H9 (cell line): ENCODE measurements around the gene MARCHF3. TPM values are rescaled to one million over a fixed set of nuclear protein-coding genes. Genes with fewer than 3 reads are reported as not detected.

Source experiments
- DNase-seq: peaks from one replicate; pipeline ENCODE4 v3.0.0-alpha.2; 2017
- H2AFZ ChIP-seq: one replicate; pipeline ENCODE4 v1.6.1; 2013; ENCODE audit warnings: mild to moderate bottlenecking, low read length, control low read depth, moderate library complexity
- H2AK5ac ChIP-seq: 2 replicates; pipeline ENCODE4 v1.6.1; 2013; ENCODE audit warnings: low read length, control low read depth, mixed read lengths; ENCODE audit not compliant: insufficient read length
- H2BK120ac ChIP-seq: one replicate; pipeline ENCODE4 v1.6.1; 2013; ENCODE audit warnings: low read depth, mild to moderate bottlenecking, low read length, control low read depth, inconsistent platforms; ENCODE audit not compliant: poor library complexity, severe bottlenecking
- H2BK12ac ChIP-seq: 2 replicates; pipeline ENCODE4 v1.6.1; 2013; ENCODE audit warnings: low read length, control low read depth, mixed read lengths, low read depth; ENCODE audit not compliant: insufficient read length
- H2BK15ac ChIP-seq: 2 replicates; pipeline ENCODE4 v1.6.1; 2013; ENCODE audit warnings: low read depth, low read length, control low read depth
- H2BK20ac ChIP-seq: one replicate; pipeline ENCODE4 v1.6.1; 2013; ENCODE audit warnings: low read depth, mild to moderate bottlenecking, low read length, control low read depth, inconsistent platforms; ENCODE audit not compliant: poor library complexity, severe bottlenecking
- H2BK5ac ChIP-seq: 2 replicates; pipeline ENCODE4 v1.6.1; 2013; ENCODE audit warnings: low read length, control low read depth, mixed read lengths; ENCODE audit not compliant: insufficient read length
- H3K14ac ChIP-seq: 2 replicates; pipeline ENCODE4 v1.6.1; 2013; ENCODE audit warnings: low read length, control low read depth; ENCODE audit not compliant: insufficient read depth
- H3K18ac ChIP-seq: 2 replicates; pipeline ENCODE4 v1.6.1; 2013; ENCODE audit warnings: low read depth, mild to moderate bottlenecking, mixed read lengths, low read length, control low read depth; ENCODE audit not compliant: insufficient read length
- H3K23ac ChIP-seq: 2 replicates; pipeline ENCODE4 v1.6.1; 2013; ENCODE audit warnings: low read length, control low read depth, mixed read lengths, low read depth; ENCODE audit not compliant: insufficient read length
- H3K23me2 ChIP-seq: 2 replicates; pipeline ENCODE4 v1.6.1; 2013; ENCODE audit warnings: low read depth, mild to moderate bottlenecking, mixed read lengths, low read length, control low read depth; ENCODE audit not compliant: insufficient read length, poor library complexity, severe bottlenecking
- H3K27ac ChIP-seq: 2 replicates; pipeline ENCODE4 v1.5.1; 2013; ENCODE audit warnings: low read length, control low read depth, mixed read lengths, low read depth; ENCODE audit not compliant: insufficient read length
- H3K27me3 ChIP-seq: 2 replicates; pipeline ENCODE4 v1.6.1; 2013; ENCODE audit warnings: low read length, control low read depth, inconsistent platforms; ENCODE audit not compliant: insufficient read depth
- H3K4ac ChIP-seq: 2 replicates; pipeline ENCODE4 v1.6.1; 2013; ENCODE audit warnings: low read depth, mild to moderate bottlenecking, control low read depth, inconsistent platforms, low read length, moderate library complexity
- H3K4me1 ChIP-seq: 2 replicates; pipeline ENCODE4 v1.6.1; 2013; ENCODE audit warnings: low read length, control low read depth, inconsistent platforms; ENCODE audit not compliant: insufficient read depth
- H3K4me2 ChIP-seq: 2 replicates; pipeline ENCODE4 v1.6.1; 2013; ENCODE audit warnings: low read length, control low read depth, mixed read lengths; ENCODE audit not compliant: insufficient read length, insufficient read depth
- H3K56ac ChIP-seq: 2 replicates; pipeline ENCODE4 v1.6.1; 2013; ENCODE audit warnings: low read depth, mild to moderate bottlenecking, mixed read lengths, low read length, control low read depth; ENCODE audit not compliant: insufficient read length
- H3K79me1 ChIP-seq: 2 replicates; pipeline ENCODE4 v1.6.1; 2013; ENCODE audit warnings: low read depth, mild to moderate bottlenecking, moderate library complexity, low read length, control low read depth, inconsistent platforms; ENCODE audit not compliant: insufficient read depth, poor library complexity, severe bottlenecking
- H3K79me2 ChIP-seq: 2 replicates; pipeline ENCODE4 v1.6.1; 2013; ENCODE audit warnings: low read length, control low read depth, inconsistent platforms; ENCODE audit not compliant: insufficient read depth
- H3K9ac ChIP-seq: 2 replicates; pipeline ENCODE4 v1.6.1; 2013; ENCODE audit warnings: low read length, control low read depth, mixed read lengths; ENCODE audit not compliant: insufficient read length; ENCODE audit errors: extremely low read depth
- H3K9me3 ChIP-seq: one replicate; pipeline ENCODE4 v1.6.1; 2013; ENCODE audit warnings: low read depth, low read length, inconsistent platforms; ENCODE audit not compliant: control insufficient read depth
- H3T11ph ChIP-seq: one replicate; pipeline ENCODE4 v1.6.1; 2013; ENCODE audit warnings: mild to moderate bottlenecking, low read length, control low read depth, inconsistent platforms
- H4K20me1 ChIP-seq: one replicate; pipeline ENCODE4 v1.6.1; 2013; ENCODE audit not compliant: control insufficient read depth, insufficient read length, insufficient read depth
- H4K5ac ChIP-seq: 2 replicates; pipeline ENCODE4 v1.6.1; 2013; ENCODE audit warnings: low read depth, mild to moderate bottlenecking, mixed read lengths, low read length, control low read depth; ENCODE audit not compliant: insufficient read length
- H4K8ac ChIP-seq: replicated peaks from 2 replicates; pipeline ENCODE4 v1.6.1; 2013; ENCODE audit warnings: low read length, control low read depth, mixed read lengths, low read depth; ENCODE audit not compliant: insufficient read length
- H4K91ac ChIP-seq: 2 replicates; pipeline ENCODE4 v1.6.1; 2013; ENCODE audit warnings: low read depth, mild to moderate bottlenecking, moderate library complexity, mixed read lengths, low read length, control low read depth; ENCODE audit not compliant: insufficient read length
- H3K27ac Mint-ChIP-seq, 3 experiments: 2 replicates in 2 of 3; 3 replicates in 1 of 3; pipeline ENCODE4 v1.8.0; 2020 to 2021; ENCODE audit warnings: mixed read lengths in 3 of 3, mild to moderate bottlenecking in 1 of 3, moderate library complexity in 1 of 3
- H3K27me3 Mint-ChIP-seq: 2 replicates; pipeline ENCODE4 v1.8.0; 2021; ENCODE audit warnings: low read depth, mild to moderate bottlenecking, moderate library complexity, mixed read lengths
- H3K36me3 Mint-ChIP-seq, 3 experiments: 2 replicates in 2 of 3; 3 replicates in 1 of 3; pipeline ENCODE4 v1.8.0; 2020 to 2021; ENCODE audit warnings: low read depth in 3 of 3, mixed read lengths in 3 of 3; ENCODE audit not compliant: insufficient read depth in 1 of 3
- H3K4me1 Mint-ChIP-seq, 2 experiments: 2 replicates each; pipeline ENCODE4 v1.8.0; 2020; ENCODE audit warnings: mixed read lengths in 2 of 2
- H3K4me3 Mint-ChIP-seq, 2 experiments: 2 replicates in 1 of 2; 3 replicates in 1 of 2; pipeline ENCODE4 v1.8.0; 2020 to 2021; ENCODE audit warnings: mild to moderate bottlenecking in 2 of 2, mixed read lengths in 2 of 2, moderate library complexity in 1 of 2
- H3K9me3 Mint-ChIP-seq, 2 experiments: 2 replicates in 1 of 2; 3 replicates in 1 of 2; pipeline ENCODE4 v1.8.0; 2020; ENCODE audit warnings: mild to moderate bottlenecking in 2 of 2, mixed read lengths in 2 of 2, moderate library complexity in 1 of 2
- CTCF ChIP-seq: fragments of 200-600 bp; sonication (generic); conservative IDR thresholded peaks from 3 replicates; pipeline ENCODE4 v1.8.0; 2021; ENCODE audit warnings: antibody characterized with exemption, mild to moderate bottlenecking
- whole genome bisulfite sequencing: extraction: QIAGEN DNeasy Blood & Tissue Kit; methylation state at CpG from one replicate; pipeline ENCODE4 v1.1.7; 2013; ENCODE audit warnings: missing lambda C conversion rate, low lambda C conversion rate, mixed read lengths; ENCODE audit not compliant: insufficient read length; ENCODE audit errors: extremely low coverage; 5-methylcytosine and 5-hydroxymethylcytosine counted together
- total RNA-seq: library from RNA; stranded (reverse); gene quantifications from 2 replicates; pipeline ENCODE4 v1.2.1, GENCODE V29; 2021

The MARCHF3 gene
- total RNA-seq, 1 experiment from 2014 or later: 17.7 TPM

GRCh38 chr5:126931963-126932660 is 98.2 kb downstream of the MARCHF3 start:
- Histone ChIP-seq H3T11ph (no peak overlapping the region), H3K9me3 (no peaks in the 10 kb centered on the region), H2AFZ (no peak overlapping the region), H4K8ac (no peak overlapping the region), H3K18ac (no peak overlapping the region), H3K14ac (no peak overlapping the region), H3K4ac (no peak overlapping the region), H2BK12ac (no peak overlapping the region), H3K9ac (no peak overlapping the region), H3K23ac (no peak overlapping the region), H4K5ac (no peak overlapping the region), H4K91ac (no peak overlapping the region), H2BK15ac (no peak overlapping the region), H3K4me2 (no peak overlapping the region), H3K27ac (no peak overlapping the region), H3K4me1 (no peaks in the 10 kb centered on the region; the same call in 1 of the 2 replicates), H2BK5ac (no peak overlapping the region), H3K79me2 (no peaks in the 10 kb centered on the region), H2AK5ac (no peak overlapping the region), H3K27me3 (no peaks in the 10 kb centered on the region), H2BK20ac (no peak overlapping the region), H3K56ac (no peak overlapping the region), H2BK120ac (no peak overlapping the region), H3K79me1 (no peaks in the 10 kb centered on the region), H3K23me2 (no peaks in the 10 kb centered on the region), H4K20me1 (no peaks in the 10 kb centered on the region)
- no peaks in the 10 kb centered on the region for H3K9me3 Mint-ChIP-seq
- DNase-seq: no peak
- no CpG with 5 or more reads among the region's 3 CpGs for WGBS
- TF ChIP-seq CTCF: no peak
- no peaks in the 10 kb centered on the region for H3K27me3 Mint-ChIP-seq
- no peak overlapping the region for H3K4me3 Mint-ChIP-seq
- 0 out of 7 replicates have a peak, but pooled peaks cover 0 to 2% (median 0%) of the 10 kb centered on the region in 3 experiments for H3K36me3 Mint-ChIP-seq
- H3K27ac Mint-ChIP-seq: no peak overlapping the region
- H3K4me1 Mint-ChIP-seq: peaks cover 4 to 13% of the 10 kb centered on the region in 2 experiments; a peak in 3 of 4 replicates
